Measurements from ENCODE around the gene DACH2. TPM values are rescaled to one million over a fixed set of nuclear protein-coding genes. Genes with fewer than 3 reads are reported as not detected.

Gene DACH2
- total RNA-seq, 1 experiment from 2014 or later = not detected

DNA sequence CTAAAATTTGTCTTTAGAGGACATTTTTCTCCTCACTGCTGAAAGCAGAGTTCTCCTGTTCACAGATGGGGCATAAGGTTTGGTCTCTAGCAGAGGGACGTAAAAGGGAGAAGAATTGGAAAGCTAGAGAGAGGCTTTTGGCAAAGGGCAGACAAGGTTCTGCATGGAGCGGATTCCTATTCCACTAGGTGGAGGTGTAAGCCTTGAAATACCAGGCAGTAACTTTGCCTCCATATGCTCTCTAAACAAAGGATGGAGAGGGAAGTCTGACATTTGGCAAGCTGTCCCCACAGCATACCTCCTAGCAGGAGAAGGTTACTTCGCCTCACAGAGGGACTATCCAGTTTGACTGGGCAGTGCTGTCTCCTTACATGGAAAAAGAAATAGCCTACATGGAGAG lies 174.7 kb downstream of the DACH2 start:
- DNase-seq (ENCODE audit: low read depth) = no peak

DNA sequence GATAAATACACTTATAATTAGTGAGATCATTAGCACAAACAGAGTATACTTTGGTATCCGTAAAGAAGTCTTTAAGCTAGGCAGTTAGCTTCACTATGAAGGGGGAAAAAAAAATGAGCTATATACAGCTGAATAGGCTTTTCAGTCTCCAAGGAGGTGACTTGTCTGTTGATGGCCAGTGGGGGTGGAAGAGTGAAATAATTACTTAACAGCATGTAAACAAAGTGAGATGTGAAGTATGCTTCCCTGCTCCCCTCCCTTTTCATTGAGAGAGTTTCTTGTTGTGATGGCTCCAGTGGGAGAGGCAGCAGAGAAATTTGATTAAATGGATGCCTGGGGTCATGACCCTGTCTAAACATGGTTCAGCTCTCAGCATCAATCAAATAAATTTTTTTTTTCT lies 180.9 kb downstream of the DACH2 start:
- DNase-seq (ENCODE audit: low read depth) = no peak

DNA sequence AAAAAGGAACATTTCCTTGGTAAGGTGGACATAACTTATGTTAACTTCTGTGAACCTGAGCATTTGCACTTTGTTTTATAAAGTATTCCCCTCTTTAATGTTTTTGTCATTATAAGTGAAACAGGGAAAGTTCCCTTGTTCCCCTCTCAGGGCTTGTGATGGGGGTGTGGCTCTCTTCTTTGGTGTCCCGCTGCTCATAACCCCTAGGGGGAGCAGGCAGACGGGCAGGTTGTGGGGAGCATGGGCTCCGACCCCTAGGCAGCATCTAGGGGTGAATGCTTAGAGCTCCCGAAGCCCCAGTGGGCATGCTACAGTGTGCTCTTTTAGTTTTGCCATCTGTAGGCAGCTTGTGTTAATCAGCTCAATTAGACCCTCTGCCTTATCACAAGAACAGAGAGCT lies 200.4 kb downstream of the DACH2 start:
- DNase-seq (ENCODE audit: low read depth) = no peak

DNA sequence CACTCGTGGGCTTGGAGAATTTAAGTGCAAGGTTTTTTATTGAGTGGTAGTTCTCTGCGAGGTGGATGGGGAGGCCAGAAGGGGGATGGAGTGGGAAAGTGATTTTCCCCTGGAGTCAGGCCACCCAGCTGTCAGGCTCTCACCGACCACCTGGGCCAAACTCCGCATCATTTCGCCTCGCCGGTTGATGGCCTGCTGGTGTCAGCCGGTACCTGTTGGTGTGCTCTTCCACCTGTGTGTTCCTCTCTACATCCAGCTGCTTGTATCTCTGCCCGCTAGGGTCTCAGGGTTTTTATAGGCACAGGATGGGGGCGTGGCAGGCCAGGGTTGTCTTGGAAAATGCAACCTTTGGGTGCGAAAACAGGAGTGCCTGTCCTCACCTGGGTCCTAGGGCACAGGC lies 200.9 kb downstream of the DACH2 start:
- DNase-seq (ENCODE audit: low read depth) = no peak

DNA sequence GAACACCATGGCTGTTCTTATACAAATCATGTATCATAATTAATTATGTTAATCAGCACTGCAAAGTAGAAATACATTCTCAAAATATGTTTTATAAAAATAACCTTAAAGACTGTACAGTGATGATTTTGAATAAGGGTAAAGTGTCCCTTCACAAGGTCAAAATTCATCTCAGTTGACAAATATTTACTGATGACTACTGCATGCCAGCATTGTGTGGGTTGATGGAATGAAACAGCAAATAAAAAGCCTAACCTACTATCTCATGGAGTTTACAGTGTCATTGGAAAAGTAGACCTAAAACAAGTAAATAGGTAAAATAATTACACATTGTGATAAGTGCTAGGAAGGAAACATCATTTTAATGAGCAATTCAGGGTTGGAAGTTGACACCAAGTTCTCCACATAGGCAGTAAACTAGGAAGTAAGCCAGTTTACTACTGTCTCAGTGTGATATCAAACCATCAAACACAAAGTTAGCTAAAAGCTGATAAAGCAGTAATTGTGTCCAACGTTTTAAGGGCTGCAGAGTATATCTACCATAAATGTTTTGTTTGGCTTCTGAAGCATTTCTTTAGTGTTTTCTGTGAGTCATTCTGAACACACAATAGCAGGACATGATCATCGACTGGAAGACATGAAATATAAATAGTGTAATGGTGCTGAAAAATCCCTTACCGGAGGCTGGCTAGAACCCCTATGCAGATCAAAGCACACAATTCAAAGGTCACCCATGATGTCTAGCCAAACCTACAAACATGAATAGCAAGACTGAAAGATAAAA lies 221.8 kb downstream of the DACH2 start:
- no peak for DNase-seq (ENCODE audit: low read depth)

DNA sequence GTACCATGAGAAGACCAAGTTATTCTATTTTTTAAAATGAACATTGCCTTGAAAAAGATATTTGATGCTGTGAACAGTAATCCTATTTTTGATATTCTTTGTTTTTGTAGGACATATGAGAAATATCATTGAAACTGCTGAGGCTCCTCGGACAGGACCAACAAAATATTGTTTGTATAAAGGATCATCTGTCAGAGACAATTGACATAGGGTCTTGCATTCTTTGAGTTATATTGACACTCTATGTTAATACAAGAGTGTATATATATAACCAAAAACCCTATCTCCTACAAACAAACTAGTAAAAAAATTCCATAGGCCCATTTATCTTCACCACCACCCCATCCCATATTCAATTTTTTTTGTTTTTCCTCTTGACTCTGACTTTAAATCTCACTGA lies 222.7 kb downstream of the DACH2 start:
- DNase-seq (ENCODE audit: low read depth) = no peak

DNA sequence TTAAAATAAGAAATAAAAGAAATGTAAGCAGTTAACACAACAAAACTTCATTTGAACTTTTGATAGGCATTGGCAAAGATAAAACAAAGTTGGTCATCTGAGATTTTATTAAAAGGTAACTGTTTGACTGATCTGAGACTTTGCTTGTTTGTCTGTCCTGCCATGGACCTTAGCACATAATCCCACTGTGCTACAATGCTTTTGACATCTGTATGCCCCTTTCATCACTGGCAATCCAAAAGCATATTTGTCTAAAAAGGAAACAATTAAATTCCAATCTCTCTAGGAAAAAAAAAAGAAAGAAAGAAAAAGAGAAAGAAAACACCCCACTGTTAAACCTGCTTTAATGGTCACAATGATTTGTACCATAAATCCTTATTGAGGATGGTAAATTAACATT lies 231.0 kb downstream of the DACH2 start:
- no peak for DNase-seq (ENCODE audit: low read depth)

DNA sequence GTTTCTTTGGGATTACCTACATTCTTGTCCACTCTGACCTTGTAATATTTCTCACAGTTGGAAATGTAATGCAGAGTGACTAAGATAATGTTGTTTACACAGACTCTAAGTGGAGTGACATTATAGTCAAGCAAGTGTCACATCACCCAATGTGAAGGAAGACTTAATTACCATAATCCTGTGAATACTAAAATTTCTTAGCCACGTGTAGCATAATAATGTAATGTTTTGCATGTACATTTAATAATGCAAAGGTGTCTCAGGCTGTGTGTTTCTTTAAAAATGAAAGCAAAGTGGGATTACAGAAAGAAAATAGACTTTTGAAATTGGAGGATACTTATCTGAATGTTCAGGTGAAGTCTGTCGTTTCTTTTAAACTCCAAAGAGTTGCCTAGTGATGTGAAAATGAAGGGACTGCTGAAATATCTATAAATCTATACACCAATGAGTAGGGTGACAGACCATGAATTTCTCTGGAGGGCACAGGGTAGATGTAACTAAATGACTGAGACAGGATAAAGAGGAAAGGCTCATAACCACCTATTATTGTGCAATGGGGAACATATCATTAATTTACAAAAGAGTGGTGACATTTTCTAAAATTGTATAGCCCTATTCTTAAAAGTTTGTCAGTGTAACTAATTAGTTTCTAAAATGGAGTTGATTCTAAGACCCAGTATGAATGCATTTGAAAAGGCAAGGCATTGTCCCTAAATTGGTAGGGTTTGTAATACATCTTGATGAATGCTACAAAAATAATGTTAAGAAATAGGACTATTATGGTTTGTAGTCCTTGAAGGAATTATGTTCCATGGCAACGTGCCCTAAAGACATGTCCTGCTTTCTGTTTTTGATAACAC lies 235.7 kb downstream of the DACH2 start:
- DNase-seq (ENCODE audit: low read depth) = no peak

DNA sequence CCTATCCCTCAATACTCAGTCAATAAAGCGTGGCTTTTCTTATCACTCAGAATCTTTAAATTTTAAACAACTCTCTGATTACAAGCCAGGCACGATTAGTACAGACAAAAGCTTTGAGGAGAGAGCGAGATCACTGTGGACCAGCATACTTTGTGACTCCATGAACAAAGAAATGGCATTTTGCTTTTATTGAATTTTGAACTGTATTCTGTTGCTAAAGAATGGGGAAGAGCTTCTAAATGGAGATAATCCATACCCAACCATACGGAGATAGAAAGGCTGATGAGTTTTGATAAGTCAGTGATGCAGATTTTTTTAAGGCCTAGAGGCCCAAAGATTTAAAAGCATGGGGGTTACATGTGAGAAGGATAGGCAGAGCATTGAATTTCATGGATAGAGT lies 259.1 kb downstream of the DACH2 start:
- DNase-seq (ENCODE audit: low read depth) = no peak

DNA sequence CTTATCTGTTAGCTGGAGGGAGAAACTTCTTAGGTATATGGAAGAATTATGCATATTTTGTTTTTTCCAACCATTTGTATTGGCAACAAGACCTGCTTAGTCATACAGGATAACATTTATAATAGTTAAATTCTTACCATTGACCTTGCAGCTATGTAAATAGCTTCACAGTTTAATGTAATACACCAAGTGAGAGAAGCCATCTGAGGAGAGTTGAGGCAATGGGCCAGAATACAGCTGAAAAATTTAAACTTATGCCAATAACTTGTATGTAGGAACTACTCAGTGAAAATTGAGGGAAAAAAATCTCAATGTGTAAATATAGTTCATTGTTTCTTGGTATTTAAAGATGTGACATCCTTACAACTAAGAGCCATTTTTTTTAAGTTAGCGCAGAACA lies 273.5 kb downstream of the DACH2 start:
- DNase-seq (ENCODE audit: low read depth) = no peak

DNA sequence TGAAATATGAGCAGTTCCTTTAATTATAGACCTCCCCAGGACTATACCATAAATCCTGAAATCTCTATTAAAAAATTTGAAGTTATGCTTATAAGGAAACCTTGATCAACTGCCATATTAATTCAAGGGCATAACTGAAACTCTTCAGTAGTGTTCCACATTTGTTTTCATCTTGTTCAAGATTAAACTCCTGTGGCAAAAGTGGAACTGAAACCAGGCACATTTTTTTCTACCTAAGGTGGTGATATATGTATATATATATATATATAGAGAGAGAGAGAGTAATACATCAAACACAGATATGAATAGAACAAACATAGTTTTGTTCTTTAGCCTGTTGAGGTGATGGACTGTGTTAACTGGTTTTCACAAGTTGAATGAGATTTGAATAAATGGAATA lies 287.9 kb downstream of the DACH2 start:
- no peak for DNase-seq (ENCODE audit: low read depth)

DNA sequence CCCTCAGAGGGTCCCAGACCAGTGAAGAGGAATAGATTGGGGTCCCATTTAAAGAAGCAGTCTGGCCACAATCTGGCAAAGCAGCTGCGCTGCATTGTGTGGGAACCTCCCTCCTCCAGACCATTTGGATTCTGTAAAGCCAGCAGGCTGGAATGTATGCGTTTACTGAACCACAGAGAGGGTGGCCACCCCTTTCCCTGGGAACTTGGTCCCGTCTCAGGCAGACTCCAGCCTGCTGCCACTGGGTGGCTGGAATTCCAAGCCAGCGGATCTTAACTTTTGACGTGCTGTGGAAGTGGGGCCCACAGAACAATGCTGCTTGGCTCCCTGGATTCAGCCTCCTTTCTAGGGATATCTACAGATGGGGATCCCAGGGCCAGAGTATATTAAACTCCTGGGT lies 307.2 kb downstream of the DACH2 start:
- DNase-seq (ENCODE audit: low read depth) = no peak

DNA sequence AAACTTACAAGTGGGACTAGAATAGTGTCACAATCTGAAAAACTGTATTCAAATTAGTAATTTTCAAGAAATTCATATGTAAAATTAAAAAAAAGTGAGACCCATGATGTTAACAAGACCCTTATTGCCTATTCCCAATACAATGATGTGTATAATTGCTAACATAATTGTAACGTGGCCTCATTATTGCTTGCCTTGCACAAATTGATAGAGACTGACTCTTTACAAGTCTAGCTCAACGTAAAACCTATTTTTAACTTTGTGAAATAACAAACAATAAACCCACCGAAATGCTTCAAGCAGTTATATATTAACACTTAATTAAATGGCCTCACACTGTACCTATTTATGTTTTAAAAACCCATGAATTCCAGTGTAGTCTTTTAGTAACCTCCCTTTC lies 312.5 kb downstream of the DACH2 start:
- no peak for DNase-seq (ENCODE audit: low read depth)

DNA sequence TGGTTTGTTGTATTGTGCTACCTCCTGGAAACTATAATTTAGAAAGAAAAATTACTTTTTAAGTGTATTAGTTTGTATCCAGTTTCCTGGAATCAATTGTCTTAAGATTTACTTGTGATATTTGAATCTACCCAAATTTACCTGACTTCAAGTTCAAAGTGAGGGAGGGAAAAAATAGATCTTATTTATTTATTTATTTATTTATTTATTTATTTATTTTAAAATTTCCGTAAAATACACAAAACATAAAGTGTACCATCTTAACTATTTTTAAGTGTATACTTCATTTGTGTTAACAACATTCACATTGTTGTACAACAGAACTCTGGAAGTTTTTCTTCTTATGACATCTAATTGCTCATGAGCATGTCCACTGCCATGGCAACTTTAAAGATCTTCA lies 356.0 kb downstream of the DACH2 start:
- no peak for DNase-seq (ENCODE audit: low read depth)

DNA sequence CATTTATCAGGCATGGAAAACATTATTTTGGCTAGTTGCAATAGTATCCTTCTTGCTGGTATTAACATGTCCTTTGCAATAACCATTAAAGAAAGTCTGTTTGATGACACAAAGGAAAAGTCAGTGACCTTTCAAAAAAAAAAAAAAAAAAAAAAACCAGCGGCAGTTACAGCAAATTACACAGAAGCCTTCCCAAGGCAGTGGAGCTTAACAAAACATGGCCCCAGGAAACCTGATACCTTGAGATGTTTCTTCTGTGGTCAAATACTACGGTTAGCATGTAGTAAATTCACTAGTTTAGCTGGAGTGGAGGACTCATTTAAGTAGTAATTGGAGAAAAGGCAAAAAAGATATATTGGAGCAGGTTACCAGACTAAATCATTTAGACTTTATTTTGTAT lies 359.1 kb downstream of the DACH2 start:
- no peak for DNase-seq (ENCODE audit: low read depth)

DNA sequence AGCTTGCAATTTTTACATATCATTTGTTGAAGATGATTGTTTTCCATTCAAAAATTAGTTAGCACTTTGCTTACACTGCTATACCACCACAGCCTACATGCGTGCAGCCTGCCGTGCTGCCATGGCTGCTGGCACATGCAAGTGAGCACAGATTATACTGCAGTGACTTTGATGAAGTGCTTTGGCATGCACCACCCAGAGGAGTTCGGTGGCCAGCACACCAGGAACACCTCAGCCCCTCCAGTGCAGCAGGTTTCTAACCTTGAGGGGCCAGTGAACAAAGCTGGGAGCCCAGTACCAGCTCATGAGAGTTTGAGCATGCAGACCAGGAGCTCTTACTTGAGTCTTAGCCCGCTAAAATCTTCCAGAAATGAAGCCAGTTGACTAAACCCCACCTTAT lies 431.5 kb downstream of the DACH2 start:
- no peak for DNase-seq (ENCODE audit: low read depth)

DNA sequence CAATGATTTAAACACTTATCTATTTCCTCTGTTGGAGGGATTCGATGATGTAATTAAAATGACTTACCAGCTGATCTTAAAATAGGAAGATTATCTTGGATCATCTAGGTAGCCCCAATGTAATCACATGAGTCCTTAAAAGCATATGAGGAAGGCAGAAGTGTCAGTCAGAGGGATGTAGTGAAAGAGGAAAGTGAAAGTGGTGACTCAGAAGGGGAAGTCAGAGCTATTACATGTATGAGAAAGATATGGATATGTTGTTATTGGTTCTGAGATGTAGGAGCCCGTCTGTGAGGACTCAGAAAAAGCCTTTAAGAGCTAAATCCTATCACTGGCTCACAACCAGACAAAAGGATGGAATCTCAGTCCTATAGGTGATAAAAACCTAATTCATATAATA lies 456.4 kb downstream of the DACH2 start:
- no peak for DNase-seq (ENCODE audit: low read depth)

DNA sequence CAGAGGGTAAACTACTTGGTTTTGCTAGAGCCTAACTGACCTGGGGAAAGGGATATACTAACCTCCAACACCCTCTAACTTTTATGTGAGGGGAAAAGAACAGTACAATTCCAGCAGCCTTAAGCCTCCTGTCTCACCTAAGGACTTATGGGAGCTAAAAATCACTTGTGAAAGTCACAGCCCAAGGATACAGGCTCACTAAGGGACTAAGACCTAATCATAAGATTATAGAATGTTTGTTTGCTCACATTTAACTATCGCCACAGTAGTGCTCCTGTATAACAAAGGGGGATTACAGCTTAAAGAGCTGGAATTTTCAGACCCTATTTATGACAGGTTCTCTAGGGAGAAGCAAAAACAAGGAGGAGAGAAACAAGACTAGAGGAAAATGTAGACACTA lies 548.7 kb downstream of the DACH2 start:
- no peak for DNase-seq (ENCODE audit: low read depth)

DNA sequence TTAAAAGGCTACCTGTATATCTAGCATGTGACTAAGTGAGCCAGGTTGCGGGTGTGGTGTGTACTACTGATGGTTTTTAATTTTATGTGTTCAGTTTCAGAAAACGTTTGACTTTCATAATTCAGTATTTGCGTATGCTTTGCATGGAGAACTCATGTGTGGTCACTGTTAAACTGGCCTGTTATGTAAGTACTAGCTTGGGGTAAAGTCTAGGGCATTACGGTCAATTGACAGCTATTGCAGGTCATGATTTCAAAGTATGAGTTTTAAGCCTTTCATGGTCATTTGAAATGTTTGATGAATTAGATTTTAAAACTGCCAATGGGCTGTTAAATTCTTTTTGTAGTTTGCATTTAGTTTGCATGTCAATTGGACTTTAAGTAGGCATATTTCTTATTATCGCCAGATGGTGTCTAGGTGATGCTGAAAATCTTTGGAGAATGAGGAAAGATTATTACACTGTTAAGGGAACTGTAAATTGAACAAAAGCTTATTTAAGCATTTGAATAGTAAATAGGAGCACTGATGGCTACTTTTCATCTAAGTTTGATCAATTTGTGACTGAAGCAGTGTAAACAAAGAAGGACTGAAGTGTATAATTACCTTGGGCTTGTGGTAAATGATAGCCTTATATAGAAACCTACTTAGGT lies 563.4 kb downstream of the DACH2 start:
- no peak for DNase-seq (ENCODE audit: low read depth)

DNA sequence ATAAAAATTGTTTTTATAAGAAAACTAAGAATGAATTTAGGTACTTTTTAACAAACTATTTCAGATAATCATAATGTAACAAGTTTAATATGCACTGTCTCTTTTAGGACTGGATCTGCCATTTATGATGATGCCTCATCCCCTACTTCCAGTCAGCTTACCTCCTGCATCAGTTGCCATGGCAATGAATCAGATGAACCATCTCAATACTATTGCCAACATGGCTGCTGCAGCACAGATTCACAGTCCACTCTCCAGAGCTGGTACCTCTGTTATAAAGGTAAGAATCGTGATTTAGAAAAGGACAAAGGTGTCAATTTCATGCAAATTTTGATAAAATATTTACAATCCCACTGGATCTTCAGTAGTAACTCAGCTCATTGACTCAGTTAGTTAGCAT lies 566.2 kb downstream of the DACH2 start:
- no peak for DNase-seq (ENCODE audit: low read depth)

DNA sequence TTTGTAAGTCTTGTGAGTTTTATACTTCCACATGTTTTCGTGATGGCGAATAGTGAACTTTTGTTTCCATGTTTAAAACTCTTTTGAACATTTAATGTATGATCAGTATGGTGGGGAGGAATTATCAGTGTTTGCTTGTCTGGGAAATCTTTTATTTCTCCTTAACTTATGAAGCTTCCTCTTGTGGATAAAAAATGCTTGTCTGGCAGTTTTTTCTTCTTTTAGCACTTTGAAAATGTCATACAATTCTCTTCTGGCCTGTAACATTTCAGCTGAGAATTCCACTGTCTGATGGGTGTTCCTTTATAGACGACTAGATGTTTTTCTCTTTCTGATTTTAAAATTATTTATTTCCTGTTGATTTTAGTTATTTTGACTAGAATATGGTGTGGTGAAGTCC lies 576.0 kb downstream of the DACH2 start:
- DNase-seq (ENCODE audit: low read depth) = no peak

DNA sequence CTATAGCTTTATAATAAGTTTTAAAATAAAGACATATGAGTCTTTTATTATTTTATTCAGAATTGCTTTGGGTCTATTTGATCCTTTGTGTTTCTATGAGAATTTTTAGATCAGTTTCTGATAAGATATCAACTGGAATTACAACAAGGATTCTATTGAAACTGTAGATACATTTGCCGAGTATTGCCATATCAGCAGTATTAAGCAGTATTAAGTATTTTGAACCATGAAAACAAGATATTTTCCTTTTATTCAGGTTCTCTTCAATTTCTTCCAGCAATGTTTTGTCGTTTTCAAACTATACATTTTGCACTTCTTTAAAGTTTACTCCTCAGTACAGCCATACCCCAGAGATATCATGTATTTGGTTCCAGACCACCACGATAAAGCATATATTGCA lies 598.8 kb downstream of the DACH2 start:
- no peak for DNase-seq (ENCODE audit: low read depth)

DNA sequence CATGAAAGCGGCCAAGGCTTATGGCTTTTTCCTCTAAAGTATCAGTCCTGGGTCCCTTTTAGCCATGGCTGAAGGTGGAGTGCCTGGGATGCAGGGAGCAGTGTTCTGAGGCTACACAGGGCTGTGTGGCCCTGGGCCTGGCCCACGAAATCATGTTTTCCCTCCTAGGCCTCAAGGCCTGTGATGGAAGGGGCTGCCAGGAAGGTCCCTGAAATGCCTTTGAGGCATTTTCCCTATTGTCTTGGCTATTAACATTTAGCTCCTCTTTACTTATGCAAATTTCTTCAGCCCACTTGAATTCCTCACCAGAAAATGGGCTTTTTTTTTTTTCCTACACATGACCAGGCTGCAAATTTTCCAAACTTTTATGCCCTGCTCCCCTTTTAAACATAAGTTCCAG lies 657.0 kb downstream of the DACH2 start:
- no peak for DNase-seq (ENCODE audit: low read depth)

Measured in RPMI7951 (cell line).